HG03139 (cell line): Measurements from ENCODE around the gene TPX2.

Experiments used
- ATAC-seq: cut with Tn5 transposase; IDR thresholded peaks from one replicate; pipeline ENCODE4 v1.9.1; 2021; ENCODE audit not compliant: unreplicated experiment

Gene TPX2

GRCh38 chr20:31831771-31832306, 92.7 kb downstream of the TPX2 start:
- no peak for ATAC-seq

DNA sequence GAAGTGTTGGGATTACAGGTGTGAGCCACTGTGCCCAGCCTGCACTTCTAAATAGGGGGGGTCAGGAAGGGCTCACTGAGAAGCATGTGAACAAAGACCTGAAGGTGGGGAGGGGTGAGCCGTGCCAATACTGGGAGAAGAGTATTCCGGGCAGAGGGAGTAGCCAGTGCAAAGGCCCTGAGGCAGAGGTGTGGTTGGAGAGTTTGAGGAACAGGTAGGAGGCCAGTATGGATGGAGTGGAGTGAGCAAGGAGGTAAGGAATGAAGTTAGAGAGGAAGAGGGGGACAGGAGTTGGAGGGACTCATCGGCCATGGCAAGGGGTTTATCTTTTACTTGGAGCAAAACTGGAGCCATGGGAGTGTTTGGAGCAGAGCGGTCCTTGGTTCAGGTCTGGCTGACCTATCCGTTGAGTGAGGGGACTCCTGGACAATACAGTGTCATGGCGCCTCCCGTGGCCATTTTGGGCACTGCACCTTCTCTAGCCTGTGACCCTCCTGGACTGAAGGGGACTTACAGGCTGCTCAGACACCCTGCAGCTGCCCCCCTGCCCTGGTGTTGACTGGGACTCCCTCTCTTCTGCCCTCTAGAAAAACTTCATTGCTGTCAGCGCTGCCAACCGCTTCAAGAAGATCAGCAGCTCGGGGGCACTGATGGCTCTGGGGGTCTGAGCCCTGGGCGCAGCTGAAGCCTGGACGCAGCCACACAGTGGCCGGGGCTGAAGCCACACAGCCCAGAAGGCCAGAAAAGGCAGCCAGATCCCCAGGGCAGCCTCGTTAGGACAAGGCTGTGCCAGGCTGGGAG, 94.2 kb downstream of the TPX2 start:
- no peak for ATAC-seq

GRCh38 chr20:31833931-31834521, 94.9 kb downstream of the TPX2 start:
- no peak for ATAC-seq

DNA sequence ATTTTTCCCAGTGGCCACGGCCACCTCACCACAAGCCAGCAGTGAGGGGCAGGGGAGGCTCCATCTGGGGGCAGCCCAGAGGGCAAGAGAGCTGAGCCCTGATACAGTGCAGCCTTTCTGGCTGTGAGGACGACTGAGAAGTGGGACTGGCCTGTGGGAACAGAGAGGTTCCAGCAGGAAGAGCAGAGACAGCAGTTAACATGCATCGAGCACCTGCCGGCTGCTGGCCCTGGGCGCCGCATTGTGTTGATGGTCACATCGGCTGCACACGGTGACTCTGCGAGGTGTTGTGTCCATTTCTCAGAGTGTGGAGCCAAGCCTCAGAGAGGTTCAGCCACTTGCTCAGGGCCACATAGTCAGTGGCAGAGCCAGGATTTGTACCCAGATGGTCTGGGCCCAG, 96.5 kb downstream of the TPX2 start:
- no peak for ATAC-seq

DNA sequence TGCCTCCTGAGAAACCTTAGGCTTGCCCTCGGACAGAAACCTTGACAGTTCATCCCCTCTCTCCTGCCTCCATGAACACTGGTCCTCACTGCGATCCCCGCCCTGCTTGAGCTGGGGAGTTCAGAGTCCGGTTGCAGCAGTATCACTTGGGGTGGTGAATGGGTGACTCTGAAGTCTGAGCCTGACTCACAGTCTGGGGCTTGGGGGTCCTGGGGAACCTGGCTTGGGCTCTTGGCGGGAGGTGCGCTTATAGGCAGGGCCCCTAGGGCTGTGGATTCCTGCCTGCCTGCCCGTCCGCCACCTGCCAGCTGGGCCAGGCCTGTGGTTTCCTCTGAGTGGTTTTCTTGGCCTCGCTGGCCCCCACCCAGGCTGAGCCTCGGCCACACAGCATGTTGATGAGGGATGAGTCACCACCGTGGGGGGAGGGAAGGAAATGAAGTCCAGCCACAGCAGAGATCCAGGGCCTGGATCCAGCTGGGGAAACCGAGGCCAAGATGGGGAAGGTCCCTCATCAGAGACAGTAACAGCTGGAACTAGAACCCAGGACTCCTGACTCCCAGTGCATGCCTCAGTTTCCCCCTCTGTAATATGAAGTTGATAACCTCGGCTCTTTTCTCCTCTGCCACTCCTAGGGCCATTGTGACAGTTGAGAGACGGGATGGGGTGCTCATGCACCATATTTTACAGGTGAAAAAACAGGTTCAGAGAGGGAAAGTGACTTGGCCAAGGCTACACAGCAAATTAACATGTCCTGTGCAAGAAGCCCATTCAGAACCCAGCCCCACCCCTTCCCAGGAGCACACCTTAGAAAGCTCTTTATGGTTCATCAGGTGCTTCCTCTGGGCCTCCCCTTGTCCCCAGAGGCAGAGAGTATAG, 97.1 kb downstream of the TPX2 start:
- ATAC-seq, result peak; percentile 53

DNA sequence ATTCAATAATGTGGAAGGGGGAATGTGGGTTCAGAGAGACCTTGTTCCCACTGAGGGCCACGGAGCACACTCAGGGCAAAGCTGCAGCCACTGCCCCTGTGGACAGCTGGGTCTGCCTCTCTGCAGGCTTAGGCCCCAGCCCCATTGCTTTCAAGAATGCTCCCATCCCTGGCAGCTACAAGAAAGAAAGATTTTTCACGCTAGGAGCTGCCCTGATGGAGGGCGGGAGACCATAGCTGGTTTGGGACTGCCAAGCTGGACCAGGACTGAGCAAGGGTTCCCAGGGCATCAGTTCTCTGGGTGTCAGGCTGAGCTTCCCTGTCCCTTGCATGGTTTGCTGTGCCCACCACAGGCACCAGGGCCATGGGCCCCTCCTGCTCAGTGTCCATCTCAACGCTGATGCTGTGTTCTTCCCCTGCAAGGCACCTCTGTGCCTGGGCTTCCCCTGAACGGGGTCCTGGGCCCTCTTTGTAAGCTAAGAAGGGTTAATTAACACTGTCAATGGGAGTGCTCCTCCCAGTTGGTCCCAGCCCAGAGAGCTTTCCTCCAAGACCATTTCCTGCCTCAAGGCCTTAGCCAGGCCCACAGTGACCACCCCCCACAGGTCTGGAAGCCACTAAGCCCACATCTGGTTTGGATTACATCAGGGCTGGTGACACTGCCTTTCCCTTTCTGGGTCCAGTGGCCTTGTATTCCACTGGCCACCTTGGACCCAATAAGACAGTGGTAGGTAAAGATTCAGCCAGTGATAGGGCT, 97.9 kb downstream of the TPX2 start:
- ATAC-seq, result no peak

- no peak for ATAC-seq
Observed at GRCh38 chr20:31837896-31838397, 98.9 kb downstream of the TPX2 start.

DNA sequence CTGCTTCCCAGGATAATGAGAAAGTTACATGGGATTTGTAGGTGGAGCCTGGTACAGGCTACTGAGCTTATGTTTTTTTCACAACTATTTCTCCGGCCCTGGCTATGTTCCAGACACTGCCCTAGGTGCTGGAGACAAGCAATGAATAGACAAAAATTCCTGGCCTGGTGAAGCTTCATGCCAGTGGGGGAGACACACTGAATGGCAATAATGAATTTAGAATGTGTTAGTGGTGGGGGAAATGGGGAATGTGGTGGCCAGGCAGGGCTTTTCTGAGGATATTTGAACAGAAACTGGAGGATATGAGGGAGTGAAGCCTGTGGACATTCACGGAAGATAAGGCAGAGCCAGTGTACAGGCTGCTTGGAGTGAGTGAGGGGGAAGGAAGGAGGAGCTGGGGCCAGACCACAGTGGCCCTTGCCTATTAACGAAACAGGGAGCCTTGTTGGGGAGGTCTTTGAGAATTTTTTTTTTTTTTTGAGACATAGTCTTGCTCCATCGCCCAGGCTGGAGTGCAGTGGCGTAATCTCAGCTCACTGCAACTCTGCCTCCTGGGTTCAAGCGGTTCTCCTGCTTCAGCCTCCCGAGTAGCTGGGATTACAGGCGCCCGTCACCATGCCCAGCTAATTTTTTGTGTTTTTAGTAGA, 99.7 kb downstream of the TPX2 start:
- ATAC-seq, result no peak

DNA sequence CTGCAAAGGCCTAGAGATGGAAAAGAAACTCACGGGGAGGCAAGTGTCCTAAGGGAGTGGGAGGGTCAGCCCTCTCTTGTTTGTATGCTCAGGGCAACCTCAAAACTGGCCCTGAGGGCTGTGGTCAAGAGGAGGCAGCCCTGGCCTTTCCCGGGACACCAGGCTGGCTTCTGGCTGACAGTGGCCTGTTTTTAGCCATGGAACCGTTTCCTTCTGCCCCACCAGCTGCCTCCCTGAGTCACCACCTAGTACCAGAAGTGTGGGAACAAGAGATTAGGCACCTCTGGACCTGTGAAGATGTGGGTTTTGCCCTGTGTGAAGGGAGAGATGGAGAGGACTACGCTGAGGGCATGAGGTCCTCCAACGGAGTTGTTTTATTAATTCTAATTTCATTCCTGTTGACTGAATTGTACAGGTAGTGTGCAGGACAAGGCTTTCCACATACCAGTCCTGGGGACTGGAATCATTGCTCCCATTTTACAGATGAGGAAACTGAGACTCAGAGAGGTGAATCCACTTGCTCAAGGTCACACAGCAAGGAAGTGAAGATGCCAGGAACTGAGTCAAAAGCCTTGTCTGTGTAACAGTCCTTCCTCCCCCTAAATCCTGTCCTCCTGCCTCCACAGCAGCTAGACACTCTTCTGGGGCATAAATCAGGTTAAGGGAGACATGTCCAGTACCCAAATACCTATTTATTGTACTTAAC, 100.8 kb downstream of the TPX2 start:
- no peak for ATAC-seq

DNA sequence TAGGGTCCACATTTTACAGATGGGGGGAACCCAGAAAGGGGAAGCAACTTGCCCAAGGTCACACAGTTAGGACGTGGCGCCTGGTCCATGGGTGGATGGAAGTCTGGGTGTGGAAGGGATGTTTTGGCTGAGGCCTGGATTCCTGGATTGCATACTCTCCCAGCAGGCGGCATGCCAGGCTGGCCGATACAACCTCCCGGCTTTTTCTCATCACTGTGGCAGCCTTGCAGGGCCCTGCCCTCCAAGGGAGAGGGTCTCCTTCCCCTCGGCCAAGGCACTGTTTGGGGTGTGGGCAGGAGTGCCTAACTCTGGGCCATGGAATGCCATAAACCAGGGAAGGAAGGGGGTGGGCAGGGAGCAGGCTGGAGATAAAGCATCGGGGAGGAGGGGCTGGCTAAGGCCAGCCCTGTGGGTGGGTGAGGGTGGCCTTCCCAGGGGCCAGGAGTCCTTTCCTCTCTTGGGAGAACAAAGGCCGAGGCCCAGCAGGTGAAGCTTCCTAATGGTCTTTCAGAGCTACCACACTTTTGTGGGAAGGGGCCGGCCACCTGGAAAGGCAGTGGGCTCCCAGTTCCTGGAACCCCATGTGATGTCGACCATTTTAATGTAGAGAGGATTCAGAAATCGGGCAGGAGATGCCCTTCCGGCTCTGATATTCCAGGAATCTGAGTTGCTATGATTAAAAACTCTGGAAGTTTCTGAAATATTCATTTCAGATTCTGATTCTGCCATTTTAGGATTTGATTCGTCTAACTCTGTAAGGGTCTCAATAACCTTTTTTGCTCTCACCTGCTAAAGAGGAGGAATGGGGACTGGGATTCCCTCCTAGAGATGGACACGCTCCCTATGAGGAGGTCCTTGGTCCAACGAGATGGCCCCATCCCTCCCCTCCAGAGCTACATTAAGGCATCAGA, 102.1 kb downstream of the TPX2 start:
- ATAC-seq, result no peak

GRCh38 chr20:31841928-31842327, 102.8 kb downstream of the TPX2 start:
- no peak for ATAC-seq

- no peak for ATAC-seq
Observed at GRCh38 chr20:31842471-31843157, 103.5 kb downstream of the TPX2 start.

DNA sequence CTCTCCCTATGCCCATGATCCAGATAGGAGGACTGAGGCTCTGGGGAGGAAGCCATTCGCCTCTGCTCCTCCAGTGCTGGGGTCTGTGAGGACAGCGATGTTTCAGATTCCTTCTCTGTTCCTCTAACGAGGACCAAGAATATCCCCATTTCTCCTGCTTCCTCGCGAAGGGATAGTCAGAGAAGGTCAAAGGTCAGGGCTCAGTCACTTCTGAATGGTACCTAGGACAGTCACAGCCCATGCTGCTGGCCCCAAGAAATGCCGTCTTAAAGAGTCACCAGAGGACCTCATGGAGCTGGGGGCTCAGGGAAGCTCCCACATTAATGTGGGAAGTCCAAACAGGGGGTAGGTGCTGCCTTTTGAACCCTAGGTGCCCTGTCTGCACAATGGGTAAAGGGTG, 104.2 kb downstream of the TPX2 start:
- no peak for ATAC-seq

GRCh38 chr20:31843881-31844280, 104.8 kb downstream of the TPX2 start:
- no peak for ATAC-seq

GRCh38 chr20:31844737-31845299, 105.7 kb downstream of the TPX2 start:
- ATAC-seq, result no peak

- ATAC-seq, result no peak
Observed at GRCh38 chr20:31845300-31845863, 106.3 kb downstream of the TPX2 start, which contains the start of gene FOXS1. FOXS1 (minus strand) TSS chr20:31845604; CDS start chr20:31845542, 62 bp downstream.

GRCh38 chr20:31846793-31847138, 107.7 kb downstream of the TPX2 start:
- no peak for ATAC-seq
